SK-N-SH (cell line): ENCODE results near the gene GSK3A. TPM values are rescaled to one million over a fixed set of nuclear protein-coding genes. Genes with fewer than 3 reads are reported as not detected.

Source experiments
- CTCF ChIA-PET: fragments of 300-600, 350-600 bp; formaldehyde crosslinking; extraction: SDS; loops from one replicate; lab custom pipeline; 2021; lab: Yijun Ruan, JAX
- POLR2A ChIA-PET: fragments of 350-600 bp; sonication (Branson Sonifier 250); formaldehyde crosslinking; extraction: SDS; loops from one replicate; lab custom pipeline; 2020; ENCODE audit warnings: antibody characterized with exemption, inconsistent platforms; lab: Yijun Ruan, JAX
- DNase-seq: peaks from one replicate; pipeline ENCODE4 v3.0.0; 2012
- H2AFZ ChIP-seq: fragments of 200-600 bp; sonication (generic); 2 replicates; pipeline ENCODE4 v1.8.1; 2016; ENCODE audit warnings: antibody characterized with exemption, mild to moderate bottlenecking, low read depth
- H3F3A ChIP-seq: fragments of 200-600 bp; sonication (generic); replicated peaks from 2 replicates; pipeline ENCODE3; 2016; ENCODE audit warnings: antibody characterized with exemption, mild to moderate bottlenecking; ENCODE audit not compliant: insufficient read depth
- H3K27ac ChIP-seq, 2 experiments: fragments of 200-500 bp in 1 of 2; fragments of 200-600 bp in 1 of 2; sonication (Bioruptor generic) in 1 of 2; sonication (generic), shearing (Covaris generic) in 1 of 2; 2 replicates each; pipeline versions ENCODE4 v1.5.1 to v1.6.1; 2014 to 2016; ENCODE audit warnings: low read depth in 2 of 2, inconsistent platforms in 1 of 2, low read length in 1 of 2, mild to moderate bottlenecking in 1 of 2, mixed read lengths in 1 of 2
- H3K27me3 ChIP-seq: fragments of 200-600 bp; sonication (generic), shearing (Covaris generic); 2 replicates; pipeline ENCODE4 v1.6.1; 2016; ENCODE audit warnings: mixed run types; ENCODE audit not compliant: insufficient read depth
- H3K36me3 ChIP-seq, 2 experiments: fragments of 200-500 bp in 1 of 2; fragments of 200-600 bp in 1 of 2; sonication (Bioruptor generic) in 1 of 2; sonication (generic) in 1 of 2; replicated peaks in 1 of 2; 2 replicates each; pipeline versions ENCODE3 to v1.5.1; 2014 to 2016; ENCODE audit warnings: low read length in 1 of 2, mild to moderate bottlenecking in 1 of 2; ENCODE audit not compliant: insufficient read depth in 2 of 2, control insufficient read depth in 1 of 2
- H3K4me1 ChIP-seq, 2 experiments: fragments of 200-500 bp in 1 of 2; fragments of 200-600 bp in 1 of 2; sonication (Bioruptor generic) in 1 of 2; sonication (generic), shearing (Covaris generic) in 1 of 2; 2 replicates each; pipeline versions ENCODE4 v1.5.1 to v1.6.1; 2014 to 2016; ENCODE audit warnings: low read depth in 1 of 2, low read length in 1 of 2, mixed run types in 1 of 2; ENCODE audit not compliant: insufficient read depth in 2 of 2, control insufficient read depth in 1 of 2
- H3K4me2 ChIP-seq: fragments of 200-600 bp; sonication (generic), shearing (Covaris generic); 2 replicates; pipeline ENCODE4 v1.6.1; 2017; ENCODE audit warnings: mixed run types
- H3K4me3 ChIP-seq, 2 experiments: fragments of 200-500 bp in 1 of 2; fragments of 200-600 bp in 1 of 2; sonication (Bioruptor generic) in 1 of 2; sonication (generic), shearing (Covaris generic) in 1 of 2; 2 replicates each; pipeline versions ENCODE4 v1.5.1 to v1.8.1; 2014 to 2016; ENCODE audit warnings: low read depth in 2 of 2, inconsistent platforms in 1 of 2, low read length in 1 of 2, mild to moderate bottlenecking in 1 of 2, mixed read lengths in 1 of 2, moderate library complexity in 1 of 2
- H3K79me2 ChIP-seq: fragments of 200-600 bp; sonication (generic); 2 replicates; pipeline ENCODE4 v1.8.1; 2017; ENCODE audit warnings: mild to moderate bottlenecking; ENCODE audit not compliant: insufficient read depth
- H3K9ac ChIP-seq: fragments of 200-600 bp; sonication (generic); 2 replicates; pipeline ENCODE4 v1.6.1; 2017; ENCODE audit warnings: mixed run types
- H3K9me2 ChIP-seq: fragments of 200-600 bp; sonication (generic); 2 replicates; pipeline ENCODE4 v1.6.1; 2017; ENCODE audit warnings: mixed run types
- H3K9me3 ChIP-seq: fragments of 200-600 bp; sonication (generic); 2 replicates; pipeline ENCODE4 v1.6.1; 2017; ENCODE audit warnings: mixed run types, mild to moderate bottlenecking, moderate library complexity
- H4K20me1 ChIP-seq: fragments of 200-600 bp; sonication (generic); 2 replicates; pipeline ENCODE4 v1.6.1; 2017; ENCODE audit warnings: mild to moderate bottlenecking, mixed run types; ENCODE audit not compliant: insufficient read depth
- FOSL2 ChIP-seq: IDR thresholded peaks from 2 replicates; pipeline ENCODE4 v1.4.0; 2012; ENCODE audit warnings: low read depth, mild to moderate bottlenecking, moderate library complexity, borderline replicate concordance
- GATA2 ChIP-seq: sonication (generic); formaldehyde crosslinking; IDR thresholded peaks from 2 replicates; pipeline ENCODE4 v1.5.0; 2020; ENCODE audit warnings: mild to moderate bottlenecking, missing genetic modification reagents
- MEF2A ChIP-seq: IDR thresholded peaks from 2 replicates; pipeline ENCODE4 v1.4.0; 2012; ENCODE audit warnings: low read depth, borderline replicate concordance
- MXI1 ChIP-seq: IDR thresholded peaks from 2 replicates; pipeline ENCODE4 v1.6.1; 2012; ENCODE audit warnings: mild to moderate bottlenecking, low read depth, low read length, improper control_type of control experiment
- NRF1 ChIP-seq: IDR thresholded peaks from 2 replicates; pipeline ENCODE4 v1.6.1; 2012; ENCODE audit warnings: low read depth, mild to moderate bottlenecking, low read length
- RCOR1 ChIP-seq: fragments of 150-350 bp; IDR thresholded peaks from 2 replicates; pipeline ENCODE4 v1.6.1; 2017; ENCODE audit warnings: antibody characterized with exemption, low read length
- RFX5 ChIP-seq: IDR thresholded peaks from 2 replicates; pipeline ENCODE4 v1.6.1; 2012; ENCODE audit warnings: mild to moderate bottlenecking, improper control_type of control experiment, low read length
- RXRA ChIP-seq: IDR thresholded peaks from 2 replicates; pipeline ENCODE4 v1.4.0; 2012; ENCODE audit warnings: low read depth, mild to moderate bottlenecking, borderline replicate concordance
- TEAD4 ChIP-seq: IDR thresholded peaks from 2 replicates; pipeline ENCODE4 v1.4.0; 2012; ENCODE audit warnings: mild to moderate bottlenecking, borderline replicate concordance; ENCODE audit not compliant: insufficient read depth
- WGBS: methylation state at CpG from one replicate; pipeline ENCODE4 v1.1.6; 2017; ENCODE audit warnings: low lambda C conversion rate; 5-methylcytosine and 5-hydroxymethylcytosine counted together
- polyA plus RNA-seq, 3 experiments: library from polyadenylated mRNA; depleted of rRNA; stranded (reverse); fragments of >200 nt; gene quantifications; 2 replicates each; pipeline ENCODE4 v1.2.3, GENCODE V29; 2012
- TF ChIP-seq, protein P1 (sequence below): IDR thresholded peaks from 2 replicates; pipeline ENCODE4 v1.4.0; 2012; ENCODE audit warnings: low read depth
- TF ChIP-seq, protein P2 (sequence below): IDR thresholded peaks from 2 replicates; pipeline ENCODE4 v1.4.0; 2012; ENCODE audit warnings: low read depth, borderline replicate concordance
- TF ChIP-seq, protein P3 (sequence below): fragments of 150-350 bp; IDR thresholded peaks from 2 replicates; pipeline ENCODE4 v1.6.1; 2017; ENCODE audit warnings: antibody characterized with exemption, low read length, low read depth, borderline replicate concordance
- TF ChIP-seq, protein P4 (sequence below): IDR thresholded peaks from 2 replicates; pipeline ENCODE4; 2012
- TF ChIP-seq, protein P5 (sequence below): IDR thresholded peaks from 2 replicates; pipeline ENCODE4 v1.6.1; 2012; ENCODE audit warnings: mild to moderate bottlenecking, low read depth, low read length, moderate library complexity
- TF ChIP-seq, protein P6 (sequence below): fragments of 150-350 bp; IDR thresholded peaks from 2 replicates; pipeline ENCODE4 v1.6.1; 2016; ENCODE audit warnings: mild to moderate bottlenecking, low read depth, low read length

GSK3A gene
- polyA plus RNA-seq, 1 of the 3 experiments (the other 2 are of a cell fraction), result 42.1 TPM

DNA sequence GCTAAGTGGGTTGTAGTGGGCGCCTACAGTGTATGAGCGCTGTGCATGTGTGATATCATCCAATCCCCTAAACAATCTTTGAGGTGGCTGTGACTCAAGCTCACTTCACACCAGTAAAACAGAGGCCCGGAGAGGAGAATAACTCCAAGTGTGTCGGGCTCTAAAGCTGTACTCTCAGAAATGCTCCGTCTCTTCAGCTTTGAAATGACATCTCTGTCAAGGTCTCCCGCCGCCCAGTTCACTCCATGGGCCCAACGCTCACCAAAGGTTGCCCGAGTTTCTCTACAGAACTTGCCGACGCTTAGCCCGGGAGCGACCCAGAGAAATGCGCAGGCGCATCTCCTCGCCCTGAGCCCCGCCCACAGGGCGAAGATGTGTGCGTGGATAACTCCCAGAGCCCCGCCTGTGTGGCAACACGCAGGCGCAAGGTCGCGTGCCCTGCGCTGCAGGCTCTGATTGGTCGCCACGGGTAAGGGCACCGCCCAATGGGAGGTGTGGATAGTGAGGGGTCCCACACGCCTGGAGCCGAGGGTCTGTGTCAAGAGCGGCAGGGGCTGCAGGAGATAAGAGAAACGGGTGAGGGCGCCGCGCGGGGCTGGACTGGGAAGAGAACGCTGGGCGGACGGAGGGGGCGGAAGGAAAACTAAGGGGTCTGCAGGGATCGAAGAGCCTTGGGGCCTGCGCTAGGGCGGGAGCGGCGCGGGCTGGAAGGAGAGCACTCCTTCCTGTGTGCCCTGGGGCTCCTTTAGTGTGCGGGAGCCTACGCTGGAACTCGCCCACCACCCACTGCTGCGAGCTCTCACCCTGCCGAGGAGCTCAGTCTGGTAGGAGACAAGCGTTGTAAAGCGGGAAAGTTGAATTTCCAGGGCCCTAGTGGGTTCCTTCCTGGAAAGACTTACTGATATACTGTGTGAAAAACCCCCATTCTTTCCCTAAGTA lies 22.3 kb downstream of the GSK3A start, which contains the start of gene ZNF526 (continued):
- TF ChIP-seq, protein P1, sequence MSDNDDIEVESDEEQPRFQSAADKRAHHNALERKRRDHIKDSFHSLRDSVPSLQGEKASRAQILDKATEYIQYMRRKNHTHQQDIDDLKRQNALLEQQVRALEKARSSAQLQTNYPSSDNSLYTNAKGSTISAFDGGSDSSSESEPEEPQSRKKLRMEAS, result peak; percentile 68
- TF ChIP-seq GATA2 (CRISPR knock-in tag), result peak; percentile 88
- TF ChIP-seq, protein P2, sequence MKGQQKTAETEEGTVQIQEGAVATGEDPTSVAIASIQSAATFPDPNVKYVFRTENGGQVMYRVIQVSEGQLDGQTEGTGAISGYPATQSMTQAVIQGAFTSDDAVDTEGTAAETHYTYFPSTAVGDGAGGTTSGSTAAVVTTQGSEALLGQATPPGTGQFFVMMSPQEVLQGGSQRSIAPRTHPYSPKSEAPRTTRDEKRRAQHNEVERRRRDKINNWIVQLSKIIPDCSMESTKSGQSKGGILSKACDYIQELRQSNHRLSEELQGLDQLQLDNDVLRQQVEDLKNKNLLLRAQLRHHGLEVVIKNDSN, result peak; percentile 90
- TF ChIP-seq MXI1, result peak; percentile 95
- TF ChIP-seq, protein P3, sequence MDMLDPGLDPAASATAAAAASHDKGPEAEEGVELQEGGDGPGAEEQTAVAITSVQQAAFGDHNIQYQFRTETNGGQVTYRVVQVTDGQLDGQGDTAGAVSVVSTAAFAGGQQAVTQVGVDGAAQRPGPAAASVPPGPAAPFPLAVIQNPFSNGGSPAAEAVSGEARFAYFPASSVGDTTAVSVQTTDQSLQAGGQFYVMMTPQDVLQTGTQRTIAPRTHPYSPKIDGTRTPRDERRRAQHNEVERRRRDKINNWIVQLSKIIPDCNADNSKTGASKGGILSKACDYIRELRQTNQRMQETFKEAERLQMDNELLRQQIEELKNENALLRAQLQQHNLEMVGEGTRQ, result peak; percentile 67
- no peak for TF ChIP-seq RXRA
- TF ChIP-seq TEAD4, result no peak
- TF ChIP-seq MEF2A, result no peak
- TF ChIP-seq, protein P4, sequence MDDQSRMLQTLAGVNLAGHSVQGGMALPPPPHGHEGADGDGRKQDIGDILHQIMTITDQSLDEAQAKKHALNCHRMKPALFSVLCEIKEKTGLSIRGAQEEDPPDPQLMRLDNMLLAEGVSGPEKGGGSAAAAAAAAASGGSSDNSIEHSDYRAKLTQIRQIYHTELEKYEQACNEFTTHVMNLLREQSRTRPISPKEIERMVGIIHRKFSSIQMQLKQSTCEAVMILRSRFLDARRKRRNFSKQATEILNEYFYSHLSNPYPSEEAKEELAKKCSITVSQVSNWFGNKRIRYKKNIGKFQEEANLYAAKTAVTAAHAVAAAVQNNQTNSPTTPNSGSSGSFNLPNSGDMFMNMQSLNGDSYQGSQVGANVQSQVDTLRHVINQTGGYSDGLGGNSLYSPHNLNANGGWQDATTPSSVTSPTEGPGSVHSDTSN, result no peak

DNA sequence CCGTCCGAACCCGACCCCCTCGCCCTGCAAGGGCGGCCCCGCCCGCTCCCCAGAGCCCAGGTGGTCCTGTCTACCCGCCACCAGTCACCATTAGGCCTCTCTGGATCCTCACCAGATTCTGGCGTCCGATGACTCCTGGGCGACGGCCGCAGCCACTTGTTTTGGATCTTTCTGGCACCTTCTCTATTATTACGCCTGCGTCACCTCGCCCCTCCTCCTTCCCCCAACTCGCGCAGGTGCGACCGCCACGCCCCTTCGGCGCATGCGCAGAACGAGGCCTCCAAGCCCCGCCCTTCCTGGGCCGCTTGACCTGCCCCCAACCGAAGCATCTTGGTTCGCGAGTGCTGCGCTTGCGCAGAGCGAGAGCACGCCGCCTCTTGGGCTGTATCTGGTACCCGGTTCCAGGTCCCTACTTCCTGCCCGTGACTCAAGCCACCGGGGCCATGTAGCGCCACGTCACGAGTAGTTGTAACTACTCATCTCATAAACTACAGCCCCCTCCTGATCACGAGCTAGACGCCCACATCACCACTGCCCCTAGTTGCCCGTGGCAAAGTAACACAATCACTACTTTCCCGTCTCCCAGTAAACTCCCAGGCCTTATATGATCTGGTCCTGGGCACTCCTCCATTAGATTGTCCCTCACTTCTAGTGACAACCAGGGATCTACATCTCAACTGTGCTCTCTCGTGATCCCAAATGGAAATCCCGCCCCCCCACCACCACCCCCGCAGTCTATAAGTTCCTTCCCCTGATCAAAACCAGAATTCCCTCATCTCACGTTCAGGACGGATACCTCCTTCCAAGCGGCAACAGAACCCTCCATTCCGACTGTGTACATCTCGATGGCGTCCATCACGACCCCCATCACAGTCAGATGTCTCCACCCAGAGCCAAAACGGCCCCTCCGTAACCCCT lies 24.6 kb downstream of the GSK3A start, which contains the start of gene DEDD2:
TSS of gene DEDD2 (minus strand) at position 158 of the 918 bp plus-strand sequence. CDS start 670 bp downstream, outside the sequence.
- Histone ChIP-seq H3K4me2 (peak within 1 kb of the TSS; percentile 89), H3K36me3 (peaks cover 14 to 18% of the 10 kb centered on the region in 2 experiments), H3K9me2 (no peaks in the 10 kb centered on the region), H3K27ac (peak within 1 kb of the TSS; percentile 88 to 90), H2AFZ (peak within 1 kb of the TSS; percentile 77), H3K9me3 (no peaks in the 10 kb centered on the region), H3K4me1 (peaks cover 9 to 28% of the 10 kb centered on the region in 2 experiments; a peak in 2 of 4 replicates), H3K27me3 (no peaks in the 10 kb centered on the region), H3K79me2 (peaks cover 88% of the 10 kb centered on the region), H4K20me1 (no peaks in the 10 kb centered on the region; the same call in 1 of the 2 replicates), H3F3A (peaks cover 12% of the 10 kb centered on the region), H3K4me3 (peak within 1 kb of the TSS; percentile 80 to 99), H3K9ac (peak within 1 kb of the TSS; percentile 77)
- 17% methylated on average over 51 of the region's 57 CpGs for WGBS
- DNase-seq, result peak; percentile 95
- ChIA-PET POLR2A (interaction anchor here (1.2 kb wide), 1 partner anchor 10 kb away, joined by 3 read pairs; no protein-coding TSS in a partner anchor), CTCF (interaction anchor here (0.7 to 1.8 kb wide), 6 partner anchors 23 to 76 kb away, joined by 3 to 5 read pairs (median 3); no protein-coding TSS in a partner anchor)
- TF ChIP-seq RXRA (no peak), MEF2A (no peak), RCOR1 (no peak), NRF1 (peak; percentile 98), TEAD4 (no peak), RFX5 (no peak), FOSL2 (no peak; the same call in 1 of the 2 replicates)
- TF ChIP-seq, protein P5, sequence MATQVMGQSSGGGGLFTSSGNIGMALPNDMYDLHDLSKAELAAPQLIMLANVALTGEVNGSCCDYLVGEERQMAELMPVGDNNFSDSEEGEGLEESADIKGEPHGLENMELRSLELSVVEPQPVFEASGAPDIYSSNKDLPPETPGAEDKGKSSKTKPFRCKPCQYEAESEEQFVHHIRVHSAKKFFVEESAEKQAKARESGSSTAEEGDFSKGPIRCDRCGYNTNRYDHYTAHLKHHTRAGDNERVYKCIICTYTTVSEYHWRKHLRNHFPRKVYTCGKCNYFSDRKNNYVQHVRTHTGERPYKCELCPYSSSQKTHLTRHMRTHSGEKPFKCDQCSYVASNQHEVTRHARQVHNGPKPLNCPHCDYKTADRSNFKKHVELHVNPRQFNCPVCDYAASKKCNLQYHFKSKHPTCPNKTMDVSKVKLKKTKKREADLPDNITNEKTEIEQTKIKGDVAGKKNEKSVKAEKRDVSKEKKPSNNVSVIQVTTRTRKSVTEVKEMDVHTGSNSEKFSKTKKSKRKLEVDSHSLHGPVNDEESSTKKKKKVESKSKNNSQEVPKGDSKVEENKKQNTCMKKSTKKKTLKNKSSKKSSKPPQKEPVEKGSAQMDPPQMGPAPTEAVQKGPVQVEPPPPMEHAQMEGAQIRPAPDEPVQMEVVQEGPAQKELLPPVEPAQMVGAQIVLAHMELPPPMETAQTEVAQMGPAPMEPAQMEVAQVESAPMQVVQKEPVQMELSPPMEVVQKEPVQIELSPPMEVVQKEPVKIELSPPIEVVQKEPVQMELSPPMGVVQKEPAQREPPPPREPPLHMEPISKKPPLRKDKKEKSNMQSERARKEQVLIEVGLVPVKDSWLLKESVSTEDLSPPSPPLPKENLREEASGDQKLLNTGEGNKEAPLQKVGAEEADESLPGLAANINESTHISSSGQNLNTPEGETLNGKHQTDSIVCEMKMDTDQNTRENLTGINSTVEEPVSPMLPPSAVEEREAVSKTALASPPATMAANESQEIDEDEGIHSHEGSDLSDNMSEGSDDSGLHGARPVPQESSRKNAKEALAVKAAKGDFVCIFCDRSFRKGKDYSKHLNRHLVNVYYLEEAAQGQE, result no peak
- TF ChIP-seq, protein P3, result no peak
- TF ChIP-seq, protein P6, sequence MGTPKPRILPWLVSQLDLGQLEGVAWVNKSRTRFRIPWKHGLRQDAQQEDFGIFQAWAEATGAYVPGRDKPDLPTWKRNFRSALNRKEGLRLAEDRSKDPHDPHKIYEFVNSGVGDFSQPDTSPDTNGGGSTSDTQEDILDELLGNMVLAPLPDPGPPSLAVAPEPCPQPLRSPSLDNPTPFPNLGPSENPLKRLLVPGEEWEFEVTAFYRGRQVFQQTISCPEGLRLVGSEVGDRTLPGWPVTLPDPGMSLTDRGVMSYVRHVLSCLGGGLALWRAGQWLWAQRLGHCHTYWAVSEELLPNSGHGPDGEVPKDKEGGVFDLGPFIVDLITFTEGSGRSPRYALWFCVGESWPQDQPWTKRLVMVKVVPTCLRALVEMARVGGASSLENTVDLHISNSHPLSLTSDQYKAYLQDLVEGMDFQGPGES, result no peak
